COLO668 (cell line): ENCODE measurements around the gene GPX6.
"Not testable (repeated sequence)": the region's sequence is repeated elsewhere in the genome, so short reads cannot be mapped to it uniquely, and the experiment has no call there.

Source experiments
- DNase-seq: peaks from one replicate; lab custom pipeline; 2025; ENCODE audit not compliant: unreplicated experiment; lab: John Stamatoyannopoulos, UW

The GPX6 gene

GRCh38 chr6:28486533-28486932, 29.1 kb downstream of the GPX6 start:
- DNase-seq = no peak

- DNase-seq = no peak
Measured at GRCh38 chr6:28485482-28485881, 30.1 kb downstream of the GPX6 start.

GRCh38 chr6:28480253-28480932, 35.2 kb downstream of the GPX6 start:
- DNase-seq = no peak

GRCh38 chr6:28478518-28478917, 37.1 kb downstream of the GPX6 start:
- no peak for DNase-seq

- no peak for DNase-seq
Measured at GRCh38 chr6:28474441-28475219, 41.0 kb downstream of the GPX6 start.

GRCh38 chr6:28469153-28469745, 46.3 kb downstream of the GPX6 start:
- not testable (repeated sequence) for DNase-seq

GRCh38 chr6:28468056-28468455, 47.5 kb downstream of the GPX6 start:
- no peak for DNase-seq

GRCh38 chr6:28462401-28462800, 53.2 kb downstream of the GPX6 start:
- no peak for DNase-seq

GRCh38 chr6:28458568-28458967, 57.0 kb downstream of the GPX6 start:
- no peak for DNase-seq
